GM19099 (cell line): ENCODE data around the gene PLXNB3.

Experiments
- POLR2A ChIP-seq: IDR thresholded peaks from 3 replicates; pipeline ENCODE4 v1.6.1; 2011; ENCODE audit warnings: low read depth; ENCODE audit not compliant: insufficient read length; ENCODE audit errors: extremely low read depth

PLXNB3 gene

DNA sequence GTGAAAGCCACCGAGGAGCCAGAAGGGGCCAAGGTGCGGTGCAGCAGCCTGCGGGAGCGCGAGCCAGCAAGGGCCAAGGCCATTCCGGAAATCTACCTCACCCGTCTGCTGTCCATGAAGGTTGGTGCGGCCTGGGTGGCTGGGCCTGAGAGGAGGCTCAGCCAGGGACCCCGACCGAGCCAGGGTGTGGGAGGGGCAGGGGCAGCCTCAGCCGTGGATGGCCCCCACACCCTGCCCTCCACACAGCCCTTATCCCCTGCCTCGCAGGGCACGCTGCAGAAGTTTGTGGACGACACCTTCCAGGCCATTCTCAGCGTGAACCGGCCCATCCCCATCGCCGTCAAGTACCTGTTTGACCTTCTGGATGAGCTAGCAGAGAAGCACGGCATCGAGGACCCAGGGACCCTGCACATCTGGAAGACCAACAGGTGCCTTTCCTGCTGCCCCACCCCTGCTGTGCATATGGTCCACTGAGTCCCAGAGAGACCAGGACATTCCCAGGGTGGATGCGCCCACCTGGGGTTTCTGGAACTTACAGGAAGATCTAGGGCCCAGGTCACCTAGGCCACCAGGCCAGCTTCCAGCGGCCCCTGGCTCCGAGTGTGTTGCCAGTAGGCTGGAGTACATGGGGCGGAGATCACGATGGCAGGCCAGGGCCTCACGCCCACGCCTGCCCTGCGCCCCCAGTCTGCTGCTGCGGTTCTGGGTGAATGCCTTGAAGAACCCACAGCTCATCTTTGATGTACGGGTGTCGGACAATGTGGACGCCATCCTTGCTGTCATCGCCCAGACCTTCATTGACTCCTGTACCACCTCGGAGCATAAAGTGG is 13.4 kb downstream of the PLXNB3 start:
- TF ChIP-seq POLR2A, result no peak

DNA sequence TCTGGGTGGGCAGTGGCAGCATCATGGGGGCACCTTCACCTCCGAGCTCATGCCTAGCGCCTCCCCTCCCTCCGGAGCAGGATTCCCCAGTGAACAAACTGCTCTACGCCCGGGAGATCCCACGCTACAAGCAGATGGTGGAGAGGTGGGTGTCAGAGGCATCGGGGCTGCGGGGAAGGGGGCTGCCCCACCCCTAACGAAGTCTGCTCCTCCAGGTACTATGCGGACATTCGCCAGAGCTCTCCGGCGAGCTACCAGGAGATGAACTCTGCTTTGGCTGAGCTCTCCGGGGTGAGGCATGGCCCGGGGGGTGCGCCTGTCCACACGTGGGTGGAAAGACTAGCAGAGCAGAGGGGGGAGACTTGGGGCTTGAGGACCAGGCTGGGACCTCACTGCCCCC is 14.1 kb downstream of the PLXNB3 start:
- no peak for TF ChIP-seq POLR2A

DNA sequence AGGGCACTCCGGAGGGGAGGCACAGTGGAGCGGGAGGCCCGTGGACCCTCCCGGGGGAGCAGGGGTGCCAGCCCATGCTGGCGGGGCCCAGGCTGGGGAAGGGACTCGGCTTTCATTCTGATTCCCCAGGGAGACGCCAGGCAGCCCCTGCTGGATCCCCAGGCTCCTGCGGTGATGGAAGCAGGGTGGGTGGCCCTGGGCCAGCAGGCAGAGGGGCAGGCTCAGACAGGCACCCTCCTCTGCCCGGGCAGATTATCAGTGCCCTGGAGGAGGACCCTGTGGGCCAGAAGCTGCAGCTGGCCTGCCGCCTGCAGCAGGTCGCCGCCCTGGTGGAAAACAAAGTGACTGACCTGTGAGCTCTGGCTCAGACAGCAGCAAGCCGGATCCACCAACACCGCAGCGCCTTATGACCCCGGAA is 14.6 kb downstream of the PLXNB3 start:
- TF ChIP-seq POLR2A, result no peak

DNA sequence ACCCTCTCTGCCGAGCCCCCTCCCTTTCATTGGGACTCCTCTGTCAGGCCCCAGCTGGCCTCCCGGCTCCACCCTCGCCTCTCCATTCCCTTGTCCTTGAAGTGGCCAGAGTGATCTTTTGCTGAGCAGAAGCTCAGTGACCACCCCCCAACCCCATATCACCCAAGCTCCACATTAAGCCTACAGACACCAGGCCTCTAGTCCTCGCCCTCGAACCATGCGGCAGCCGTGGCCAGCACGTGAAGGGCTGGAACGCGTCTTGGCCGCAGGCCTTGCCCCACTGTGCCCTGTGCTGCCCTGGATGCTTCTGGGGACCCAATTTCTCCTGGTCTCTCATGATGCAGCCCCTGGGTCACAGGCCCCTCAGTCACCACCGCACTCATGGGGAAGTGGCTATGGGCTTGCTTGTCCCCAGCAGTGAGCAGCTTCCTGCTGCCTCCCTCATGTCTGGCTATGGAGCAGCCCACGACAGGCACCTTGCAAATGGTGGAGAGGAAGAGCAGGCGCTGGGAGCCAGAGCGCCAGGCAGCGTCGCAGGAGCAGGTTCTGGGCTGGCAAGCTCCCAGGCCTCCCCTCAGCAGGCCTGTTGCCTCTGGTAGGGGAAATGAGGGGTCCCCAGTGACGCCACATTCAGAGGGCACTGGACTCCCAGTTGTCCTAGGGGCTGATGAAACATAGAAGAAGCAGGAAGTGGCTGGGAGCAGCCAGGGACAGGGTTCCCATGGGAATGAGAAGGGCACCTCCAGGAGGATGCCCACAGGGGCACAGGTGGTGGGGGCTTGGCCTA is 16.0 kb downstream of the PLXNB3 start:
- TF ChIP-seq POLR2A, result no peak

DNA sequence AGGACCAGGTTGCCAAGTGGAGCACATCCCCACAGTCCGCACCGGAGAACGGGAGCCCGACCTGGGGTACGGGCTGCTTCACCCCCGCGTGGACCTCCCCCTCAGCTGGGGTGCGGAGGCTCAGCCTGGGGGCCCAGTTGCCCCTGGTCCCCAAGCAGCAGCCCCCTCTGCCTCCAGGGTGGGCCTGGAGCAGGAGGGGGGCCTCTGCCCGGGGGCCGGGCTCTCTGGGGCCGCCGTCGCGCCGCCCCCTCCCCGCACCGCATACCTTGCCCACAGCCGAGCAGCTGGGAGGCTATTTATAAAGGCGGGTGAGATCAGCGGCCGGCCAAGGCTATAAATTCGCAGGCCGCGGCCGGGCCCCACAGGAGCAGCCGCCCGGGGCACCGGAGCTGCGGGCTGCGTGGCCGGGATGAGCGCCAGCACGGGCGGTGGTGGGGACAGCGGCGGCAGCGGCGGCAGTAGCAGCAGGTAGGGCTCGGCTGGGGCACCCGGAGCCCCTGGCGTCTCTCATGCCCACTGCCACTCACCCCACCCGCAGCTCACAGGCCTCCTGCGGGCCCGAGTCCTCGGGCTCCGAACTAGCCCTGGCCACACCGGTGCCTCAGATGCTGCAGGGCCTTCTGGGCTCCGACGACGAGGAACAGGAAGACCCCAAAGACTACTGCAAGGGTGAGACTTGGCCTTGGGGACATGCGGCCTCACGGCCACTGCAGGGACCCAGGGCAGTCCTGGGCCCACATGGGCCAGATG is 16.8 kb downstream of the PLXNB3 start, which contains the start of gene SRPK3:
TSS of gene SRPK3 (plus strand) at position 364 of the 750 bp plus-strand sequence. CDS start at position 410, 46 bp downstream.
- no peak for TF ChIP-seq POLR2A

DNA sequence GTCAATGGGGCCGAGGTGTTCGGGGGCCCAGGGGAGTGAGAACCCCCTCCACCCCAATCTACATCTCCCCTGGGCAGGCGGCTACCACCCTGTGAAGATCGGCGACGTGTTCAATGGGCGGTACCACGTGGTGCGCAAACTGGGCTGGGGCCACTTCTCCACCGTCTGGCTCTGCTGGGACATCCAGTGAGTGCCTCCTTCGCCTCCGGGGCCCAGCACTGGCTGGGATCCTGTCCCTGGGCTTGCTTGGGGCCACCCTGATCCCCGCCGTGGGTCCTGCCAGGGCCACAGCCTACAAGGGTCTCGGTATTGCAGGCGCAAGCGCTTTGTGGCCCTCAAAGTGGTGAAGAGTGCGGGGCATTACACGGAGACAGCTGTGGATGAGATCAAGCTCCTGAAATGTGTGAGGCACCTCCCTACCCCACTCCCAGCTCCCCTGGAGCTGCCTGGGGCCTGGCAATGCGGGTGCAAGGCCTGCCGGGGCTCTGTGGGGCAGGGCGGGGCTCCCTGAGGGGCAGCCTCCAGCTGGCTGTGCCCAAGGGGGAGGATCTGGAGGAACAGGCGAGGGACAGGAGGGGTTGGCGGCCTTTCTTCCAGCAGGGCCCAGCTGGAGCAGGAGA is 17.5 kb downstream of the PLXNB3 start:
- TF ChIP-seq POLR2A, result no peak

DNA sequence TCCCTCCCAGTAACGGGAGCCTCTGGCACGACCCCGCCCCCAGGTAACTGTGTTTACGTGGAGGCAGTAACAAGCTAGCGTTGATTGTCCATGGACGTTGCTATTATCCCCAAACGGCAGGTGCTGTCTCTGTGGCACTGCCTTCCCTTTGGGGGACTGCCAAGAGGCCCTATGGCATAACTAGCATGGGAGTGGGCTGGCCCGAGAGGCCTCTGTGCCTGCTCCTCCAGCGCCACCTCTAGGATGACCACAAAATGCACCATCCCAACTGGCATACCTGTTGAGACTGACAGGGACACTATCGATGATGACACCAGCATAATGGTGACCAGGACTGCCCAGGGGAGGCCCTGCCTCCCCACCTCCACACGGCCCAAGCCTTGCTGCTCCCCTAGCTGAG is 18.3 kb downstream of the PLXNB3 start:
- no peak for TF ChIP-seq POLR2A

DNA sequence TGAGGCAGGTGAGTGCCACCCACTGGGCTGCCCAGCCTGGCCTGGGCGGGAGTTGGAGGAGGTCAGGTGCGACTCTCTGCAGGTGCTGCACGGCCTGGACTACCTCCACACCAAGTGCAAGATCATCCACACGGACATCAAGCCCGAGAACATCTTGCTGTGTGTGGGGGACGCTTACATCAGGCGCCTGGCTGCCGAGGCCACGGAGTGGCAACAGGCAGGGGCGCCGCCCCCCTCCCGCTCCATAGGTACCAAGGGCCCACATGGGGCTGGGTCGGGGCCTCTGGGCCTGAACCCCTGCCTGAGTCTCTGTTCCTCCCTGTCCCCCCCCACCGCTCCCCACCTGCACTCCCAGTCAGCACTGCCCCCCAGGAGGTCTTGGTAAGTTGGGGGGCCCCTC is 18.8 kb downstream of the PLXNB3 start:
- TF ChIP-seq POLR2A, result no peak

DNA sequence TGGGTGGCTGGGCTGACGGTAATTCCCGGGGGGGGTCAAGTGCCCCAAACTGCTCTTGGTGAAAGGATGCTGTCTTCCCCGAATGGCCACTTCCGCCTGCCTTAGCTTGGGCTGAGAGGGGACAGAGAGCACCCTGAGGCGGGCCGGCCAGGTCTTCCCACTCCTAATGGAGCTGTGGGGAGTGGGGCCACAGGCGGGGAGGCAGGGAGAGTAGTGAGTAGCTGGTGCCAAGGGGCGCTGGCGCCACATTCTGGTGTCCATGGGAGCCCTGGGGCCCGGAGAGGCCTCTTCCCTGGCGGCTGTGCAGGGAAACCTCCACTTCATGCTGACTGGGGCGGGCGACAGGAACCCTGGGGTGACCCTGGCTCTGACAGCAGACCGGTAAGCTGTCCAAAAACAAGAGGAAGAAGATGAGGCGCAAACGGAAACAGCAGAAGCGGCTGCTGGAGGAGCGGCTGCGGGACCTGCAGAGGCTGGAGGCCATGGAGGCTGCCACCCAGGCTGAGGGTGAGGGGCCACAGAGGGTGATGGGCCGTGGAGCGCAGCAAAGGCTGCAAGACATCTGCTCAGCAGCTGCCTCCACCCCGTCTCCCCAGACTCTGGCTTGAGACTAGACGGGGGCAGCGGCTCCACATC is 19.4 kb downstream of the PLXNB3 start:
- TF ChIP-seq POLR2A, result no peak

DNA sequence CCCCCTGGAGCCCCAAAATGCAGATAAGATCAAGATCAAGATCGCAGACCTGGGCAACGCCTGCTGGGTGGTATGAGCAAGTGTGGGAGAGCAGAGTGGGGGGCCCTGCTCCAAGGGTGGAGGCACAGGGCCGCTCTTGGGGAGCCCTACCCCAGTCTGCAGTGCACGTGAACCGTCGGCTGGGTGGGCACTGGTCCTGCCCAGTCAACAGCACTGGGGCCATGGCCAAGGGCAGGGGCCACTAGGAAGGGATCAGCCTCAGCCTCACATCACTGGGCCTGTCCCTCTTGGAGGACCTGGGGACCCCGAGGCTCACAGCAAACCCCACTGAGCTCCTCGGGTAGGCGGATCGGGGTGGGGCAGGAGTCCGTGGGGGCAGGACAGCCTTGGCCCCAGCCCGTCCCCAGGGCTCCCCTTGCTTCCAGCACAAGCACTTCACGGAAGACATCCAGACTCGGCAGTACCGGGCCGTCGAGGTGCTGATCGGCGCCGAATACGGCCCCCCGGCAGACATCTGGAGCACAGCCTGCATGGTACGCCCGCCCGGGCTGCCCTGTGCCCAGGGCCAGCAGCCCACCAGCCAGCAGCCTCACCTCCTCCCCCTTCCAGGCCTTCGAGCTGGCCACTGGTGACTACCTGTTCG is 20.4 kb downstream of the PLXNB3 start:
- TF ChIP-seq POLR2A, result no peak

DNA sequence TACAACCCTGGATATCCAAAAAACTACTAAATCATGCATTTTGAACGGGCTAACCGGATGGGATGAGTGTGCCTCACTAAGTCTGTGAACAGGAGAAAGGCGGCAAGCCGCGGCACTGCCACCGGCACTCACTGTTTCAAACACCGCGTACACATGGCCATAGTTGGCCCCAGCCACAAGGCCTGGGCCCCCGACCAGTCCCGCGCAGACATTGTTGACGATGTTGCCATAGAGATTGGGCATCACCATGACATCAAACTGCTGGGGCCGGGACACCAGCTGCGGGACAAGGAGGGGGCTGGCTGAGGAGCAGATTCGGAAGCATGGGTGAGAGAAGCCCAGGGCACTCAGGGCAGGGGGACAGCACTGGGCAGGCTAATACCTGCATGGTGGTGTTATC is 22.6 kb downstream of the PLXNB3 start:
- TF ChIP-seq POLR2A, result no peak

DNA sequence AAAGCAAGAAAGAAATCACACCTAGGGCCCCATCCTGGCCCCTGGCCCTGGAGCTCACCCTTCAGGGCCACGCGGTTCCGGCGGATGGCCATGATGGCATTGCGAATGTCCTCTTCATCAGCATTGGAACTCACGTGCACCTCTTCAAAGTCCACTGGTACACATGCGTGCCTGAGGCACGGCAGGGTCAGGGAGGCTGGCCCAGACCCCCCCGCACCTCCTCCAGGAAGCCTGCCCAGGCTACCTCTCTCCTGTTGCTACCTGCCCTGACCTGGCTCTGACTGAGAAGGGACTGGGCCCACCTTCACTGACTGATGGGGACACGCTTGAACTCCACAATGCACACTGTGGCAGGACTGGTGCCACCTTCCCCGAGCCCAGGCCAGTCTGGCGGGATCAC is 25.6 kb downstream of the PLXNB3 start:
- TF ChIP-seq POLR2A, result no peak

DNA sequence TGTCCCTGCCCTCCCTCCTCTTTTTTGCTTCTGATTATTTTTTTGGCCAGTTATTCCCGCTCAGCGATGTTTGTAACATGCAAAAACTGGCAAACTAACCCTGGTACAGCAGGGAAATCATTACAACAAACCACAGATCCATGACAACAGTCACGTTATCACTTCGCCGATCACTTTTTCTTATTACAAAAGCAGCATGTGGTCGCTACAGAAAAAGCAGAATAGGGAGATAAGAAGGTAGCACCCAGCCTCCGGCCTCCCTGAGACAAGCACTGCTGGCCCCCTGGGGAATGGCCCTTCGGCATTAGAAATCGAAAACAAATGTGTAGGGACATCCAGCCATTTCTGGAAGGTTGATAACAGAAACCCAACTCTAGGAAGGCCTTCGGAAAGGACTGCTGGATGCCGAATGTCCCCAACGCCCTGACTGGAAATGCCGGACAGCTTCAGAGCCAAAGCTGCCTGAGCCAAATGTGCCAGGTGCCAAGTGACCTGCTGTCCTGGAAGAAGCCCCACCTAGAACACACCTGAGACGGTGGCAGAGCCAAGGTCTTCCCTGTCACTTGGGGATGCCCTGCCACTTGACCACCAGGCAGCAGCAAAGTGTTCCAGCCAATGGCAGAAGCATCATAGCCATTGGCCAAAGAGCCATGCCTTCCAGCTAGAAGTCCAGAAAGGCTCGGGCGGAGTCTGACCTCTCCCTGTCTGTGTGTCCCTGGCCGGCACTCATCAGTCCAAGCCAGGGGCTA is 27.2 kb downstream of the PLXNB3 start:
- no peak for TF ChIP-seq POLR2A
